Vagina (tissue), 2 donors: ENCODE measurements around the gene TNIK. TPM values are rescaled to one million over a fixed set of nuclear protein-coding genes. Genes with fewer than 3 reads are reported as not detected.

Experiments used
- DNase-seq, 2 donors: peaks; one replicate each; pipeline ENCODE4 v3.0.0-alpha.2; 2017; ENCODE audit errors: extremely low spot score in 2 of 2
- H3K27ac ChIP-seq: fragments of 200-600 bp; sonication (generic); one replicate; pipeline ENCODE4 v1.5.1; 2019
- H3K27me3 ChIP-seq: fragments of 200-600 bp; sonication (generic); one replicate; pipeline ENCODE4 v1.5.1; 2019
- H3K36me3 ChIP-seq, 2 donors: fragments of 200-600 bp; sonication (generic); one replicate each; pipeline ENCODE4 v1.5.1; 2017 to 2019
- H3K4me1 ChIP-seq: fragments of 200-600 bp; sonication (generic); one replicate; pipeline ENCODE4 v1.5.1; 2019
- H3K4me3 ChIP-seq, 2 donors: fragments of 200-600 bp; sonication (generic); 1 replicate in 1 of 2; 2 replicates in 1 of 2; pipeline ENCODE4 v1.5.1; 2016 to 2019
- H3K9me3 ChIP-seq: fragments of 200-600 bp; sonication (generic); one replicate; pipeline ENCODE4 v1.5.1; 2019
- CTCF ChIP-seq, 3 experiments: fragments of 450-650 bp in 2 of 3; fragments of 200-600 bp in 1 of 3; sonication (generic) in 1 of 3; IDR thresholded peaks; one replicate each; pipeline ENCODE4 v1.5.1; 2017 to 2019; ENCODE audit warnings: antibody characterized with exemption in 3 of 3, mild to moderate bottlenecking in 2 of 3, moderate library complexity in 2 of 3
- POLR2A ChIP-seq, 2 donors: fragments of 450-650 bp; IDR thresholded peaks; one replicate each; pipeline ENCODE4 v1.6.1; 2017; ENCODE audit warnings: antibody characterized with exemption in 2 of 2, mild to moderate bottlenecking in 2 of 2, moderate library complexity in 2 of 2
- POLR2AphosphoS5 ChIP-seq, 2 donors: sonication (generic); formaldehyde crosslinking; IDR thresholded peaks; one replicate each; pipeline ENCODE4 v1.9.0; 2017; ENCODE audit warnings: antibody characterized with exemption in 2 of 2, mild to moderate bottlenecking in 2 of 2, low read depth in 1 of 2; ENCODE audit not compliant: insufficient read depth in 1 of 2
- intact Hi-C: fragments of 100-400 bp; cut with DNase I; formaldehyde crosslinking; loops from one replicate; pipeline ENCODE4 v1.15.1; 2023
- total RNA-seq: library from RNA; depleted of rRNA; stranded (reverse); fragments of >200 nt; gene quantifications from one replicate; pipeline ENCODE4 v1.2.3, GENCODE V29; 2016

The TNIK gene
- total RNA-seq, 1 donor from 2014 or later = 5.9 TPM

- no peak for DNase-seq
- Histone ChIP-seq H3K36me3 (no peaks in the 10 kb centered on the region), H3K4me3 (no peak overlapping the region), H3K4me1 (no peaks in the 10 kb centered on the region), H3K27ac (no peak overlapping the region), H3K9me3 (no peaks in the 10 kb centered on the region), H3K27me3 (no peaks in the 10 kb centered on the region)
- intact Hi-C loops = no loop called here
- TF ChIP-seq POLR2AphosphoS5 (IDR thresholded peaks at IDR 0.05; ENCODE audit: insufficient read depth in 1 of 2, low read depth in 1 of 2) = no peak
- TF ChIP-seq CTCF (IDR thresholded peaks at IDR 0.05) = no peak
- TF ChIP-seq POLR2A (IDR thresholded peaks at IDR 0.05) = no peak
These were observed 24.4 kb downstream of the TNIK start for GRCh38 chr3:171435757-171436156.

GRCh38 chr3:171435143-171435542 is 25.1 kb downstream of the TNIK start:
- TF ChIP-seq POLR2AphosphoS5 (IDR thresholded peaks at IDR 0.05; ENCODE audit: insufficient read depth in 1 of 2, low read depth in 1 of 2) (no peak), CTCF (IDR thresholded peaks at IDR 0.05) (no peak), POLR2A (IDR thresholded peaks at IDR 0.05) (no peak)
- intact Hi-C loops = no loop called here
- Histone ChIP-seq H3K4me1 (no peaks in the 10 kb centered on the region), H3K4me3 (no peak overlapping the region), H3K27ac (no peak overlapping the region), H3K9me3 (no peaks in the 10 kb centered on the region), H3K36me3 (no peaks in the 10 kb centered on the region), H3K27me3 (no peaks in the 10 kb centered on the region)
- no peak for DNase-seq

- Histone ChIP-seq H3K4me1 (no peaks in the 10 kb centered on the region), H3K9me3 (no peaks in the 10 kb centered on the region), H3K4me3 (no peak overlapping the region), H3K27me3 (no peaks in the 10 kb centered on the region), H3K27ac (no peak overlapping the region), H3K36me3 (no peaks in the 10 kb centered on the region)
- TF ChIP-seq CTCF (IDR thresholded peaks at IDR 0.05) (no peak), POLR2A (IDR thresholded peaks at IDR 0.05) (no peak), POLR2AphosphoS5 (IDR thresholded peaks at IDR 0.05; ENCODE audit: insufficient read depth in 1 of 2, low read depth in 1 of 2) (no peak)
- intact Hi-C loops = no loop called here
- no peak for DNase-seq
These were observed 27.7 kb downstream of the TNIK start for GRCh38 chr3:171432548-171432947.

- Histone ChIP-seq H3K4me3 (no peak overlapping the region), H3K9me3 (no peaks in the 10 kb centered on the region), H3K36me3 (no peaks in the 10 kb centered on the region), H3K27ac (no peak overlapping the region), H3K27me3 (no peaks in the 10 kb centered on the region), H3K4me1 (no peaks in the 10 kb centered on the region)
- TF ChIP-seq POLR2A (IDR thresholded peaks at IDR 0.05) (no peak), CTCF (IDR thresholded peaks at IDR 0.05) (no peak), POLR2AphosphoS5 (IDR thresholded peaks at IDR 0.05; ENCODE audit: insufficient read depth in 1 of 2, low read depth in 1 of 2) (no peak)
- intact Hi-C loops = no loop called here
- no peak for DNase-seq
These were observed 28.7 kb downstream of the TNIK start for GRCh38 chr3:171431550-171431949.

GRCh38 chr3:171430530-171430929 is 29.7 kb downstream of the TNIK start:
- H3K9me3 ChIP-seq = no peaks in the 10 kb centered on the region
- no peak for DNase-seq
- no peak for TF ChIP-seq CTCF (IDR thresholded peaks at IDR 0.05)
- no peak for TF ChIP-seq POLR2AphosphoS5 (IDR thresholded peaks at IDR 0.05; ENCODE audit: insufficient read depth in 1 of 2, low read depth in 1 of 2)
- TF ChIP-seq POLR2A (IDR thresholded peaks at IDR 0.05) = no peak
- intact Hi-C loops = no loop called here
- H3K4me3 ChIP-seq = no peak overlapping the region
- no peaks in the 10 kb centered on the region for H3K36me3 ChIP-seq
- no peaks in the 10 kb centered on the region for H3K4me1 ChIP-seq
- H3K27ac ChIP-seq = no peak overlapping the region
- H3K27me3 ChIP-seq = no peaks in the 10 kb centered on the region
